Activated CD8-positive, alpha-beta memory T cell treated with anti-CD3 and anti-CD28 coated beads, Interleukin-2, amount 10 ng/mL, durations not matched to agents 7 days and 5 days (primary cell): ENCODE results near the gene IL2RA. TPM values are rescaled to one million over a fixed set of nuclear protein-coding genes. Genes with fewer than 3 reads are reported as not detected.
"Not testable (repeated sequence)": the region's sequence is repeated elsewhere in the genome, so short reads cannot be mapped to it uniquely, and the experiment has no call there.

Source experiments
- ATAC-seq: fragments of 150-1000 bp; cut with Tn5 transposase; one replicate; pipeline ENCODE4 v1.10.0; 2021; ENCODE audit warnings: moderate library complexity
- CTCF ChIA-PET: fragments of 350-600 bp; sonication (Branson Sonifier 250); formaldehyde crosslinking; loops from one replicate; lab custom pipeline; 2021; ENCODE audit warnings: antibody characterized with exemption; lab: Charles Lee
- DNase-seq: peaks from one replicate; pipeline ENCODE4 v3.0.0-alpha.2; 2020
- H3K27ac Mint-ChIP-seq: one replicate; pipeline ENCODE4 v1.8.0; 2021; ENCODE audit warnings: mild to moderate bottlenecking, mixed read lengths
- H3K27me3 Mint-ChIP-seq: one replicate; pipeline ENCODE4 v1.8.0; 2021; ENCODE audit warnings: mixed read lengths
- H3K36me3 Mint-ChIP-seq: one replicate; pipeline ENCODE4 v1.8.0; 2021; ENCODE audit warnings: mild to moderate bottlenecking, mixed read lengths
- H3K4me1 Mint-ChIP-seq: one replicate; pipeline ENCODE4 v1.8.0; 2021; ENCODE audit warnings: mixed read lengths
- H3K4me3 Mint-ChIP-seq: one replicate; pipeline ENCODE4 v1.8.0; 2021; ENCODE audit warnings: mild to moderate bottlenecking, moderate library complexity, mixed read lengths
- H3K9me3 Mint-ChIP-seq: one replicate; pipeline ENCODE4 v1.8.0; 2022; ENCODE audit warnings: low read depth, mixed read lengths
- total RNA-seq, 2 experiments: library from RNA; stranded (reverse); gene quantifications; one replicate each; pipeline ENCODE4 v1.2.3, GENCODE V29; 2021

The IL2RA gene
- total RNA-seq, result 100 to 1,000 TPM; 302 to 832 TPM

- DNase-seq, result peak; percentile 84
- Mint-ChIP-seq H3K27ac (peak within 1 kb of the TSS; percentile 88), H3K36me3 (peaks cover 50% of the 10 kb centered on the region), H3K4me1 (peaks cover 68% of the 10 kb centered on the region), H3K9me3 (no peaks in the 10 kb centered on the region), H3K4me3 (peak within 1 kb of the TSS; percentile 88), H3K27me3 (no peaks in the 10 kb centered on the region)
- ATAC-seq, result peak; percentile 71
- CTCF ChIA-PET, result interaction anchor here (0.7 to 4.7 kb wide), 8 partner anchors 10 to 340 kb away, joined by 4 to 34 read pairs (median 6); partner anchors contain the start of gene IL15RA
These were observed at the start of gene IL2RA for GRCh38 chr10:6062101-6062771. TSS of gene IL2RA (minus strand) at chr10:6062367. CDS start at chr10:6062151, 216 bp downstream.

GRCh38 chr10:6110136-6110535 is 48.0 kb upstream of the IL2RA start:
- no peaks in the 10 kb centered on the region for H3K27me3 Mint-ChIP-seq
- CTCF ChIA-PET, result interaction anchor here (1.0 to 3.4 kb wide), 8 partner anchors 9 to 300 kb away, joined by 3 to 22 read pairs (median 4); partner anchors contain the start of gene PFKFB3
- H3K9me3 Mint-ChIP-seq, result no peaks in the 10 kb centered on the region
- H3K27ac Mint-ChIP-seq, result peak overlapping the region; percentile 53
- ATAC-seq (no peak), DNase-seq (no peak)
- no peak overlapping the region for H3K4me3 Mint-ChIP-seq
- peaks cover 44% of the 10 kb centered on the region for H3K4me1 Mint-ChIP-seq
- H3K36me3 Mint-ChIP-seq, result peaks cover 75% of the 10 kb centered on the region

GRCh38 chr10:6109444-6109775 is 47.2 kb upstream of the IL2RA start:
- DNase-seq (no peak), ATAC-seq (no peak)
- Mint-ChIP-seq H3K27me3 (no peaks in the 10 kb centered on the region), H3K4me1 (peaks cover 39% of the 10 kb centered on the region), H3K36me3 (peaks cover 78% of the 10 kb centered on the region), H3K4me3 (no peak overlapping the region), H3K9me3 (no peaks in the 10 kb centered on the region), H3K27ac (peak overlapping the region; percentile 53)
- CTCF ChIA-PET, result interaction anchor here (0.8 to 3.4 kb wide), 9 partner anchors 11 to 300 kb away, joined by 3 to 22 read pairs (median 5); partner anchors contain the start of gene PFKFB3

GRCh38 chr10:6108631-6109443 is 46.7 kb upstream of the IL2RA start:
- peaks cover 34% of the 10 kb centered on the region for H3K4me1 Mint-ChIP-seq
- no peak overlapping the region for H3K4me3 Mint-ChIP-seq
- peak overlapping the region; percentile 77 for H3K27ac Mint-ChIP-seq
- ATAC-seq, result peak; percentile 53
- H3K27me3 Mint-ChIP-seq, result no peaks in the 10 kb centered on the region
- no peaks in the 10 kb centered on the region for H3K9me3 Mint-ChIP-seq
- CTCF ChIA-PET, result interaction anchor here (0.6 to 4.1 kb wide), 19 partner anchors 8 to 300 kb away, joined by 3 to 25 read pairs (median 4); partner anchors contain the start of gene PFKFB3
- DNase-seq, result peak; percentile 54
- peaks cover 76% of the 10 kb centered on the region for H3K36me3 Mint-ChIP-seq

- H3K9me3 Mint-ChIP-seq, result no peaks in the 10 kb centered on the region
- H3K27me3 Mint-ChIP-seq, result no peaks in the 10 kb centered on the region
- CTCF ChIA-PET, result interaction anchor here (0.6 to 4.1 kb wide), 17 partner anchors 8 to 301 kb away, joined by 3 to 25 read pairs (median 4); partner anchors contain the start of gene PFKFB3
- H3K4me3 Mint-ChIP-seq, result no peak overlapping the region
- peaks cover 69% of the 10 kb centered on the region for H3K36me3 Mint-ChIP-seq
- H3K27ac Mint-ChIP-seq, result no peak overlapping the region
- DNase-seq (no peak), ATAC-seq (no peak)
- peaks cover 33% of the 10 kb centered on the region for H3K4me1 Mint-ChIP-seq
These were observed 45.9 kb upstream of the IL2RA start for GRCh38 chr10:6108072-6108471.

- not testable (repeated sequence) for H3K4me3 Mint-ChIP-seq, H3K9me3 Mint-ChIP-seq, DNase-seq, H3K27me3 Mint-ChIP-seq, ATAC-seq, H3K27ac Mint-ChIP-seq
- Mint-ChIP-seq H3K36me3 (peaks cover 67% of the 10 kb centered on the region), H3K4me1 (peaks cover 33% of the 10 kb centered on the region)
- CTCF ChIA-PET, result interaction anchor here (1.0 to 4.1 kb wide), 8 partner anchors 17 to 298 kb away, joined by 3 to 25 read pairs (median 6); partner anchors contain the start of gene PFKFB3
These were observed 45.4 kb upstream of the IL2RA start for GRCh38 chr10:6107616-6108015.

- Mint-ChIP-seq H3K27ac (no peak overlapping the region), H3K9me3 (no peaks in the 10 kb centered on the region), H3K36me3 (peaks cover 55% of the 10 kb centered on the region), H3K27me3 (no peaks in the 10 kb centered on the region), H3K4me3 (no peak overlapping the region), H3K4me1 (peaks cover 17% of the 10 kb centered on the region)
- DNase-seq, result no peak
- no peak for ATAC-seq
- CTCF ChIA-PET, result no interaction called here
These were observed 41.4 kb upstream of the IL2RA start for GRCh38 chr10:6103591-6103990.

- no peak for DNase-seq
- Mint-ChIP-seq H3K4me3 (no peak overlapping the region), H3K27me3 (no peaks in the 10 kb centered on the region), H3K4me1 (peaks cover 22% of the 10 kb centered on the region), H3K36me3 (peaks cover 59% of the 10 kb centered on the region), H3K9me3 (no peaks in the 10 kb centered on the region), H3K27ac (no peak overlapping the region)
- CTCF ChIA-PET, result no interaction called here
- ATAC-seq, result no peak
These were observed 40.0 kb upstream of the IL2RA start for GRCh38 chr10:6102128-6102527.

- H3K9me3 Mint-ChIP-seq, result no peaks in the 10 kb centered on the region
- H3K27me3 Mint-ChIP-seq, result no peaks in the 10 kb centered on the region
- peaks cover 57% of the 10 kb centered on the region for H3K36me3 Mint-ChIP-seq
- H3K4me1 Mint-ChIP-seq, result peaks cover 25% of the 10 kb centered on the region
- H3K4me3 Mint-ChIP-seq, result no peak overlapping the region
- no peak for ATAC-seq
- H3K27ac Mint-ChIP-seq, result no peak overlapping the region
- CTCF ChIA-PET, result interaction anchor here (1.3 to 1.6 kb wide), 2 partner anchors 11 to 301 kb away, joined by 4 to 5 read pairs; no protein-coding TSS in a partner anchor
- DNase-seq, result no peak
These were observed 39.0 kb upstream of the IL2RA start for GRCh38 chr10:6101181-6101580.

GRCh38 chr10:6100370-6100769 is 38.2 kb upstream of the IL2RA start:
- peaks cover 30% of the 10 kb centered on the region for H3K4me1 Mint-ChIP-seq
- no peaks in the 10 kb centered on the region for H3K27me3 Mint-ChIP-seq
- ATAC-seq, result no peak
- no peaks in the 10 kb centered on the region for H3K9me3 Mint-ChIP-seq
- peaks cover 52% of the 10 kb centered on the region for H3K36me3 Mint-ChIP-seq
- no peak overlapping the region for H3K4me3 Mint-ChIP-seq
- CTCF ChIA-PET, result interaction anchor here (0.8 to 1.6 kb wide), 3 partner anchors 8 to 301 kb away, joined by 4 to 5 read pairs (median 4); no protein-coding TSS in a partner anchor
- no peak for DNase-seq
- H3K27ac Mint-ChIP-seq, result peak overlapping the region; percentile 22

- Mint-ChIP-seq H3K4me1 (peaks cover 43% of the 10 kb centered on the region), H3K27ac (no peak overlapping the region), H3K9me3 (no peaks in the 10 kb centered on the region), H3K4me3 (no peak overlapping the region), H3K27me3 (no peaks in the 10 kb centered on the region), H3K36me3 (peaks cover 54% of the 10 kb centered on the region)
- ATAC-seq (no peak), DNase-seq (no peak)
- CTCF ChIA-PET, result no interaction called here
These were observed 36.0 kb upstream of the IL2RA start for GRCh38 chr10:6098156-6098555.

- peaks cover 47% of the 10 kb centered on the region for H3K4me1 Mint-ChIP-seq
These were observed 34.9 kb upstream of the IL2RA start for GRCh38 chr10:6097063-6097462.

More at GRCh38 chr10:6097063-6097462, 34.9 kb upstream of the IL2RA start:
- no peaks in the 10 kb centered on the region for H3K9me3 Mint-ChIP-seq
- CTCF ChIA-PET, result interaction anchor here (0.9 to 2.8 kb wide), 3 partner anchors 9 to 309 kb away, joined by 3 to 7 read pairs (median 6); no protein-coding TSS in a partner anchor
- H3K36me3 Mint-ChIP-seq, result peaks cover 46% of the 10 kb centered on the region
- DNase-seq (no peak), ATAC-seq (no peak)
- no peaks in the 10 kb centered on the region for H3K27me3 Mint-ChIP-seq
- no peak overlapping the region for H3K4me3 Mint-ChIP-seq
- H3K27ac Mint-ChIP-seq, result peak overlapping the region; percentile 59
